ENCODE data around the gene ABHD12. TPM values are rescaled to one million over a fixed set of nuclear protein-coding genes. Genes with fewer than 3 reads are reported as not detected.
A peak's percentile ranks its signal among the peaks of the same experiment; 100 is the strongest.
"Not testable (repeated sequence)": the region's sequence is repeated elsewhere in the genome, so short reads cannot be mapped to it uniquely, and the experiment has no call there.

The ABHD12 gene
- total RNA-seq, 4 donors from 2014 or later, result 41.6 to 75.8 (median 52.3) TPM

DNA sequence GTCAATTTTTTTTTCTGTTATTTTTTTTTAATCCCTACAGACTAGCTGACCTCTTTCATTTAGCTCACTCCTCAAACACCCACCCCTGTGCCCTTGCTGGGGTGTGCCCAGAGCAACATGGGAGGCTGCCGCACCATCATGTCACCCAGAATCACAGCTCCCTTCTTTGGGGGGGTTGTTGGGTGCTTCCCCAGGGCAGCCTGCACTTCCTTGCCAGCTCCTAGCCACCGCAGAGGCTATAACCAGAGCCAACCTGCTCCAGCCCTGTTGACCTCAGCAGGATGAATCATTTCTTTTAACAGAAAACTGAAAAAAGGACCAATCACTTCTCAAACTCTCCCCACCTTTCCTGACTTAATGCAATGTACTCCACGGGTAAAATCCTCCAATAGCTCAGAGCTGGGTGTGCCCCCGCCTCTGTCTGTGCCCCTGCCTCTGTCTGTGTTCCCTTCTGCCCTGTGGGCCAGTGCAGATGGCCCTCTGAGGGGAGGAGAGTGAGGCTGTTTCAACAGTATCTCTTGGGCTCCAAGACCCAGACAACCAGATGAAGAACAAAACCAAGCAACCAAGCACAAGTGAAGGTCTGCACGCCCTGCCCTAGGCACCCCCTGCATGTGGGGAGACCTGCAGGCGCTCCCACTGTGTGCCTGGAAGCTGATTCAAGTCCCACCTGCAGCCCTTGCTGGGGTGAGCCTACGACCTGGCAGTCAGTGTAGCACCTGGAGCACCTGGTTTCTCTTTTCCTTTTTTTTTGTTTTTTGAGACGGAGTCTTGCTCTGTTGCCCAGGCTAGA, 75.0 kb downstream of the ABHD12 start:
- no peak overlapping the region for H3K4me3 ChIP-seq
- peaks cover 21% of the 10 kb centered on the region for H3K4me1 ChIP-seq
- H3K36me3 ChIP-seq, result peaks cover 26% of the 10 kb centered on the region
- H3K27ac ChIP-seq, result no peak overlapping the region
- H3K27me3 ChIP-seq, result no peaks in the 10 kb centered on the region
- TF ChIP-seq EP300 (IDR thresholded peaks at IDR 0.05) (no peak), POLR2AphosphoS5 (IDR thresholded peaks at IDR 0.05) (no peak), POLR2A (IDR thresholded peaks at IDR 0.05) (no peak)
- TF ChIP-seq, protein P1, sequence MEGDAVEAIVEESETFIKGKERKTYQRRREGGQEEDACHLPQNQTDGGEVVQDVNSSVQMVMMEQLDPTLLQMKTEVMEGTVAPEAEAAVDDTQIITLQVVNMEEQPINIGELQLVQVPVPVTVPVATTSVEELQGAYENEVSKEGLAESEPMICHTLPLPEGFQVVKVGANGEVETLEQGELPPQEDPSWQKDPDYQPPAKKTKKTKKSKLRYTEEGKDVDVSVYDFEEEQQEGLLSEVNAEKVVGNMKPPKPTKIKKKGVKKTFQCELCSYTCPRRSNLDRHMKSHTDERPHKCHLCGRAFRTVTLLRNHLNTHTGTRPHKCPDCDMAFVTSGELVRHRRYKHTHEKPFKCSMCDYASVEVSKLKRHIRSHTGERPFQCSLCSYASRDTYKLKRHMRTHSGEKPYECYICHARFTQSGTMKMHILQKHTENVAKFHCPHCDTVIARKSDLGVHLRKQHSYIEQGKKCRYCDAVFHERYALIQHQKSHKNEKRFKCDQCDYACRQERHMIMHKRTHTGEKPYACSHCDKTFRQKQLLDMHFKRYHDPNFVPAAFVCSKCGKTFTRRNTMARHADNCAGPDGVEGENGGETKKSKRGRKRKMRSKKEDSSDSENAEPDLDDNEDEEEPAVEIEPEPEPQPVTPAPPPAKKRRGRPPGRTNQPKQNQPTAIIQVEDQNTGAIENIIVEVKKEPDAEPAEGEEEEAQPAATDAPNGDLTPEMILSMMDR (IDR thresholded peaks at IDR 0.05), result no peak
- peak in 1 of 2 donors; percentile 50 for DNase-seq (ENCODE audit: low spot score in 2 of 2)
- WGBS, result 81% methylated on average over 8 of the region's 8 CpGs
- H3K9me3 ChIP-seq, result no peaks in the 10 kb centered on the region

DNA sequence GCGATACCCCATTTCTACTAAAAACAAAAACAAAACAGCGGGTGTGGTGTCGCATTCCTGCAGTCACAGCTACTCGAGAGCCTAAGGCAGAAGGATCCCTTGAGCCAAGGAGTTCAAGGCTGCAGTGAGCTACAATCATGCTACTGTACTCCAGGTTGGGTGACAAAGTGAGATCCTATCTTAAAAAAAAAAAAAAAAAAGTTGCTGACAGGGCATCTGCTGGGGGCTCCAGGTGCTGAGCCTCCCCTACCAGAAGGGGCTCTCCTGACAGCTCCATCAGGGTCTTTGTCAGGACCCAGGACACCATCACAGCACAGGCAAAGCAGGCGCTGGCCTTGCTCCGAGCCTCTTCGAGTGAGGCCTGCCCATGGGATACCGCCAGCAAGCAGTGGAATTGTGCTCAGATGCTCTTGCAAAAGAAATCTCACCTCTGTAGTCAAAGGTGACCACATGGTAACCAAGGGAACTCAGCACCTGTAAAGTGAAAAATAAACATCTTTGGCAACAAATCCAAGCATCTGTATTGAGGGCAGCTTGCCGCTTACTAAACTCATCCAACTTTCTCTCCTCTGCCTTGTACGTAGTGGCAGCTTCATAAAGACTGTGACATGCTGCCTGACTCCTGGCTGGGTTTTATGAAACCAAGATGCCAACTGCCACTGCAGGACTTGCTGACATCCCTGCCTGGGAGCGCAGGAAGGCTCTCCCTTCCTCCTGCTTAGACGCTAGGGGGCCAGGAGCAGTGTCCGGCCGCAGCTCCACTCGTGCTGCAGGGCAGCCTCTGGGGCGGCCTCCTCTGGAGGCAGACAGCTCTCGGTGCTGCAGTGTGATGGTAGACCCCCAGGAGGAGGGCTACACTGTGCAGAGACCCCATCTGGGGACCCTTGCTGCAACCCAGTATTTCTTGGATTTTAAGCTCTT, 75.9 kb downstream of the ABHD12 start:
- no peak overlapping the region for H3K4me3 ChIP-seq
- H3K27ac ChIP-seq, result no peak overlapping the region
- 91% methylated on average over 16 of the region's 17 CpGs for WGBS
- H3K36me3 ChIP-seq, result peaks cover 19% of the 10 kb centered on the region
- no peaks in the 10 kb centered on the region for H3K9me3 ChIP-seq
- DNase-seq (ENCODE audit: low spot score in 2 of 2), result peak; percentile 45 to 71
- TF ChIP-seq POLR2A (IDR thresholded peaks at IDR 0.05) (no peak), EP300 (IDR thresholded peaks at IDR 0.05) (no peak), POLR2AphosphoS5 (IDR thresholded peaks at IDR 0.05) (no peak)
- TF ChIP-seq, protein P1 (IDR thresholded peaks at IDR 0.05), result no peak
- H3K27me3 ChIP-seq, result no peaks in the 10 kb centered on the region
- peaks cover 28% of the 10 kb centered on the region for H3K4me1 ChIP-seq

DNA sequence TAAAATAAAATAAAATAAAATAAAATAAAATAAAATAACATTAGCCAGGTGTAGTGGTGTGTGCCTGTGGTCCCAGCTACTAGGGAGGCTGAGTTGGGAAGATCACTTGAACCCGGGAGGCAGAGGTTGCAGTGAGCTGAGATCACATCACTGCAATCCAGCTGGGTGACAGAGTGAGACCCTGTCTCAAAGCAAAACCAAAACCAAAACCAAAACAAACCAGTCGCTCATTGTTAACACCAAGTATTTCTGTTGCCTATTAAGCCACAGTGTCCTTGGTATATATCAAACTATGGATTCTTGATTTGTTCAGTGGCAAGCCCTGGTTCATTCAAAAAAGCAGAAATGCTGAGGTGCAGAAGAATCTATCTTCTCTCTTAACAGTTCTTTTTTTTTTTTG, 77.0 kb downstream of the ABHD12 start:
- H3K27me3 ChIP-seq, result no peaks in the 10 kb centered on the region
- H3K4me3 ChIP-seq, result no peak overlapping the region
- H3K36me3 ChIP-seq, result peaks cover 16% of the 10 kb centered on the region
- 87% methylated on average over 2 of the region's 2 CpGs for WGBS
- peaks cover 34% of the 10 kb centered on the region for H3K4me1 ChIP-seq
- H3K9me3 ChIP-seq, result no peaks in the 10 kb centered on the region
- DNase-seq (ENCODE audit: low spot score in 2 of 2), result no peak
- no peak overlapping the region for H3K27ac ChIP-seq
- TF ChIP-seq, protein P1 (IDR thresholded peaks at IDR 0.05), result no peak
- TF ChIP-seq POLR2A (IDR thresholded peaks at IDR 0.05) (no peak), EP300 (IDR thresholded peaks at IDR 0.05) (no peak), POLR2AphosphoS5 (IDR thresholded peaks at IDR 0.05) (no peak)

DNA sequence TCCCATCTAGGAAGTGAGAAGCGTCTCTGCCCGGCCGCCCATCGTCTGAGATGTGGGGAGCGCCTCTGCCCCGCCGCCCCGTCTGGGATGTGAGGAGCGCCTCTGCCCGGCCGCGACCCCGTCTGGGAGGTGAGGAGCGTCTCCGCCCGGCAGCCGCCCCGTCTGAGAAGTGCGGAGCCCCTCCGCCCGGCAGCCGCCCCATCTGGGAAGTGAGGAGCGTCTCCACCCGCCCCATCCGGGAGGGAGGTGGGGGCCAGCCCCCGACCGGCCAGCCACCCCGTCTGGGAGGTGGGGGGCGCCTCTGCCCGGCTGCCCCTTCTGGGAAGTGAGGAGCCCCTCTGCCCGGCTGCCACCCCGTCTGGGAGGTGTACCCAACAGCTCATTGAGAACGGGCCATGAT, 77.9 kb downstream of the ABHD12 start:
- peak in 1 of 2 donors; percentile 22 for DNase-seq (ENCODE audit: low spot score in 2 of 2)
- Histone ChIP-seq H3K4me1 (peaks cover 34% of the 10 kb centered on the region), H3K36me3 (peaks cover 25% of the 10 kb centered on the region)
- H3K27me3 ChIP-seq, H3K27ac ChIP-seq, H3K4me3 ChIP-seq, H3K9me3 ChIP-seq: not testable (repeated sequence)
- no CpG with 5 or more reads among the region's 33 CpGs for WGBS

DNA sequence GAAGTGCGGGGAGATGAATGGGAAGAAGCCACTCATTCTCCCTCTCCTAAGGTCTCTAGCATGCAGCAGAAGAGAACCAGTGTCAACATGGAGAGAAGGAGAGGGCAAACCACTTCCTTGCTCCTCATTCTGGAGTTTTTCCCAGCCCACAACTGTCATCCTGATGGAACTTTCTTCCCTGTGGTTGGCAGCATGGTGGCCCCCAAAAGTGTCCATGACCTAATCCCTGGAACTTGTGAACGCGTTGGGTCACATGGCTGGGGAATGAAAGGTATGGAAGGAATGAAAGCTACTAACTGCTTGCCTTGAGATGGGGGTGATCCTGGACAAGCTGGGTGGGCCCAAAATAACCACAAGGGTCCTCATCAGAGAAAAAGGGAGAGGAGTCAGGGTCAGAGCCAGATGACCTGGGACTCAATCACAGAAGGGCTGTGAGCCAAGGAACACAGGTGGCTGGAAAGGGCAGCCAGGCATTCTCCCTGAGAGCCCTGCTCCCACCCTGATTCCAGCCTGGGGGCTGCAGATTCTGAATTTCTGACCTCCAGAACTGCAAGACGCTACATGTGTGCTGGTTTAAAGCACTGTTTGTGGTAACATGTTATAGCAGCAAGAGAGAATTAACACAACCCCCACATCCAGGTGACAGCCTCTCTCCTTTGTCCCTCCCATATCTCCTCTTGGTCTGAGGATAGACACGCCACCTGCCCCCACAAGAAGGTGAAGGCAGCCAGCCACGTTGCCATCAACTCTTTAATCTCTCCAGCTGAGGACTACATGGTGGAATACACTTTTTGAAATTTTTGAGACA, 79.5 kb downstream of the ABHD12 start:
- Histone ChIP-seq H3K9me3 (no peaks in the 10 kb centered on the region), H3K27ac (peak overlapping the region; percentile 86), H3K36me3 (peaks cover 33% of the 10 kb centered on the region), H3K4me1 (peaks cover 28% of the 10 kb centered on the region), H3K27me3 (no peaks in the 10 kb centered on the region), H3K4me3 (peak overlapping the region; percentile 26)
- peak; percentile 52 to 57 for DNase-seq (ENCODE audit: low spot score in 2 of 2)
- no peak for TF ChIP-seq POLR2AphosphoS5 (IDR thresholded peaks at IDR 0.05)
- TF ChIP-seq EP300 (IDR thresholded peaks at IDR 0.05), result no peak
- TF ChIP-seq POLR2A (IDR thresholded peaks at IDR 0.05), result no peak
- TF ChIP-seq, protein P1 (IDR thresholded peaks at IDR 0.05), result no peak
- 61% methylated on average over 6 of the region's 6 CpGs for WGBS
